GM12872 (cell line): Measurements from ENCODE around the gene SLC17A8.

Experiments used
- CTCF ChIP-seq: IDR thresholded peaks from 3 replicates; pipeline ENCODE4 v1.5.1; 2011; ENCODE audit warnings: low read depth, mild to moderate bottlenecking, low read length, moderate library complexity; ENCODE audit not compliant: insufficient read depth

Gene SLC17A8

DNA sequence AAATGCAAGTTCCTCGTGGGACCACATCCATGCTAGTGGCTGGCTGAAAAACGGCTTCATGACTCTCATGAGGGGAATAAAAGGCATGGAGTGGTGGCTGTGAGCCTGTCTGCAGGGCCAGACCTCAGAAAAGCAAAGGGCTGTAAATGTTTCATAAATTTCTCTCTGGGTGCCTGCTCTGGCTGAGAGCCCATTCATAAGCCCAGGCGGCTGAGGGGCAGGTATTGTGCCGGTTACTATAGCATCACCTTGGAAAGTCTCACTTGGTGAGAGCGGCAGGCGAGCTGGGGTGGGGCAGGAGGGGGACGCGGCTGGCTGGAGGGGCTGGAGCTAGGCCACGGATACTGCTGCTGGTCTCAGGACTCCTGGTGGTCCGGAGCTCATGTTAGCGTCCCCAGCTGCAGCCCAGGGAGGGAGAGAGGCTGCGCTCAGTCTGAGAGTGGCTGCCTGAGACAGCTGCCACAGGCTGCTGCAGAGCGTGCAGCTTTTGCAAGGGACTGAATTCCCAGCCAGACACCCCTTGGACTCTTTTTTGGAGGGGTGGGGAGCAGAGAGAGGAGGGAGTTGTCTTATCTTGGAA is at the start of gene SLC17A8:
SLC17A8 (plus strand) TSS at position 431 of the 580 bp plus-strand sequence. CDS start 318 bp downstream, outside the sequence.
- no peak for TF ChIP-seq CTCF

DNA sequence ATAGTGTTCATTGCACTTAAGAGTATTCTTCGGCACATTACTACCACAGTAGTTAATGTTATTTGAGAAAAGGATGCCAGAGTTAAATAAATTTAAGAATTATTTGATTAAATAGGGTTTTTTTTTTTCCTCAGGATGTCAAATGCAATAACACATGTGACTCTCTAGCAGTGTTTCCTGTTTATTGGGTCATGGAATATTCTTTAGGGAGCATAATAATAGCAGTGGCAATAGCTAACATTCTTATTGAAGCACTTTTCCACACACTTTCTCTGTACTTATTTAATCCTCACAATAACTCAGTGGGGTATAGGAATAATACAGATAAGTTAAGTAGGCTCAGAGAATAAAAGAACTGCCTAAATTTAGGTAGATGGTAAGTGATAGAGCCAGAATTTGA is 45.6 kb upstream of the SLC17A8 start:
- no peak for TF ChIP-seq CTCF

DNA sequence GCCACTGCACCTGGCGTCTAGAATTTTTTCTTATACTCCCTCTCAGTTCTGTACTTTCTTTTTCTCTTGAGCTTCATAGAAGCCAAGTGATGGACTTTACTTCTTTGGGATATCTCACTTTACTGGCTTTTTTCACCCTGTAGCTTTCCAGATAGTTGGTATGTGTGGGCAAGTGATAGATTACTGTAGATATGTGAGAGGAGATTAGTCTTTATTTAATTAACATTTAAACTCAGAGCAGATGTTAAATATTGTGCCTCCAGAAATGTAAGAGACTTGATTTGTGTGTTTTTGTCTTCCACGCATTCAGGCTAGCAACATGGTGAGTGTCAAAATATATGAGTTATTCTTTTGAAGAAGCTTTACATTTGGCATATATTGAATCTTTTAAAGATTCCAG is 39.5 kb upstream of the SLC17A8 start:
- no peak for TF ChIP-seq CTCF

DNA sequence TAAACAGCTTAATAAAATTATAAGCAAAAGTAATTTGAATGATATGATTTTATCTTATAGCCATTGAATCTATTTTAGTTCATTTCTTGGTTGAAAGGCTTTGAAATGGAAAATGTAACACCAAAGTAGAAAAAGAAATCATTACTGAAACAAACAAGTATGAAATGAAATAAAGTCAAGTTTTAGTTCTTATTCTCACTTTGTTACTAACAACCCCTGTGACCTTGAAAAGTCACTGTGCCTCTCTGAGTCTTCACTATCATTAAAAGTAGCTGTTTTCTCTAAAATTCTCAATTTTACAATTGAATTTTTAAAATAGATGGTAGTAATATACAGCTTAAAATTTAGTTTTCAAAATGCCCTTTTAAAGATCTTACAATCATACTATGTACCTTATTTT is 32.4 kb upstream of the SLC17A8 start:
- TF ChIP-seq CTCF: no peak

DNA sequence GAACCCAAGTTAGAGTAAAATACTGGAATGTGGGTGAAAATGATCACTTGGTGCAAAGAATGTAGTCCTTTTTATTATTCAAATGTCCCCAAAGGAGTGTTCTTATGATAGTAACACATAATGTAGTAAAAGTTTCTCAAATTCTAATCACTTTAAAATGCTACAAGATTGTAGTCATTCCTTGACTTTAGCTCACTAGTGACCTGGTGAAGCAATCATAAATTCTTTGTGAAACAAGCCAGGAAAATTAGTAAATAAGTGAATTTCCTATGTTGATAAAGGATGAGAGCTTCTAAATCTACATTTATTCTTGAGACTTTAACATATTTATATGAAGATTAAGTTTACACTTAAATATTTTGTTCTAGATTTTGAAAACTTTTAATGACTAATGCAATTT is 30.7 kb upstream of the SLC17A8 start:
- no peak for TF ChIP-seq CTCF

- TF ChIP-seq CTCF: no peak
Observed at GRCh38 chr12:100329800-100330199, 27.1 kb upstream of the SLC17A8 start.

- no peak for TF ChIP-seq CTCF
Observed at GRCh38 chr12:100331871-100332270, 25.0 kb upstream of the SLC17A8 start.

DNA sequence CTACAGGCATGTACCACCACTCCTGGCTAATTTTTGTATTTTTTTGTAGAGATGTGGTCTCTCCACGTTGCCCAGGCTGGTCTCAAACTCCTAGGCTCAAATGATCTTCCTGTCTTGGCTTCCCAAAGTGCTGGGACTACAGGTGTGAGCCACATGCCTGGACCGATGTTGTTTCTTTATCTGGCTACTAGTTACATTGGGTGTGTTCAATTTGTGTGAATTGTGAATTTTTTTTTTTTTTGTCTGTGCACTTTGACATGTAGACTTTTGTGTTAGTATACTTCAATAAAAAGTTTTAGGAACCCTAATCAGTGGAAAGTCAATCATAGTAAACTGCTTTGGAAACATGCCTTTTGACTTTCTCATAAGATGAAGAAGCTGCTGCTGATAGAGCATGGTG is 24.0 kb upstream of the SLC17A8 start:
- no peak for TF ChIP-seq CTCF
